GM12878 (cell line): Measurements from ENCODE around the gene SLC35E1. TPM values are rescaled to one million over a fixed set of nuclear protein-coding genes. Genes with fewer than 3 reads are reported as not detected.

Experiments
- ATAC-seq: fragments of 200-7000 bp; cut with Tn5 transposase; 3 replicates; pipeline ENCODE4 v1.9.1; 2020; ENCODE audit warnings: mild to moderate bottlenecking, moderate library complexity
- BruUV-seq: library from RNA; stranded (reverse); fragments of 400-500 nt; replicated peaks from 2 replicates; lab custom pipeline; 2021; lab: Mats Ljungman, UMichigan
- CTCF ChIA-PET: fragments of 300-600 bp; sonication (Branson Sonifier 250); formaldehyde crosslinking; extraction: SDS; loops from one replicate; lab custom pipeline; 2021; ENCODE audit warnings: inconsistent platforms; lab: Yijun Ruan, JAX
- POLR2A ChIA-PET: fragments of 350-600 bp; formaldehyde crosslinking; extraction: SDS; loops from one replicate; lab custom pipeline; 2021; ENCODE audit warnings: inconsistent platforms; lab: Charles Lee
- RAD21 ChIA-PET: fragments of 300-600 bp; sonication (Branson Sonifier 250); formaldehyde crosslinking; loops from one replicate; lab custom pipeline; 2023; ENCODE audit warnings: antibody characterized with exemption; ENCODE audit not compliant: unreplicated experiment; lab: Charles Lee
- SMC1A ChIA-PET: fragments of 300-600 bp; sonication (Branson Sonifier 250); formaldehyde crosslinking; loops from one replicate; lab custom pipeline; 2023; ENCODE audit not compliant: unreplicated experiment, uncharacterized antibody; lab: Charles Lee
- DNase-seq: peaks from one replicate; pipeline ENCODE4 v3.0.0-alpha.2; 2011; ENCODE audit warnings: low read depth, low spot score
- FAIRE-seq: peaks from 3 replicates; lab custom pipeline; 2011; peaks lifted over from hg19 to GRCh38; lab: Jason Lieb, UNC
- H2AFZ ChIP-seq: 2 replicates; pipeline ENCODE4 v1.6.0; 2011; ENCODE audit warnings: low read depth, low read length, control low read depth; ENCODE audit not compliant: control insufficient read depth
- H3K27ac ChIP-seq: 2 replicates; pipeline ENCODE4 v1.5.1; 2011; ENCODE audit warnings: control low read depth; ENCODE audit not compliant: control insufficient read depth, insufficient read depth
- H3K27me3 ChIP-seq, 2 experiments: replicated peaks in 1 of 2; 2 replicates each; pipeline versions ENCODE4 v1.6.0 to v1.6.1; 2011; ENCODE audit warnings: low read length in 1 of 2; ENCODE audit not compliant: control insufficient read depth in 2 of 2, insufficient read depth in 2 of 2
- H3K36me3 ChIP-seq, 2 experiments: 2 replicates each; pipeline ENCODE4 v1.5.1; 2011; ENCODE audit warnings: low read length in 1 of 2; ENCODE audit not compliant: control insufficient read depth in 2 of 2, insufficient read depth in 2 of 2
- H3K4me1 ChIP-seq: 2 replicates; pipeline ENCODE4 v1.6.1; 2011; ENCODE audit warnings: mild to moderate bottlenecking, low read length, moderate library complexity, mixed read lengths; ENCODE audit not compliant: control insufficient read depth, insufficient read depth
- H3K4me2 ChIP-seq: 2 replicates; pipeline ENCODE4 v1.6.0; 2011; ENCODE audit warnings: control low read depth; ENCODE audit not compliant: control insufficient read depth, insufficient read depth
- H3K4me3 ChIP-seq: fragments of 200-600 bp; sonication (generic); 2 replicates; pipeline ENCODE4 v1.5.1; 2016
- H3K79me2 ChIP-seq: 2 replicates; pipeline ENCODE4 v1.6.0; 2011; ENCODE audit warnings: low read length; ENCODE audit not compliant: control insufficient read depth, insufficient read depth
- H3K9ac ChIP-seq: 2 replicates; pipeline ENCODE4 v1.8.0; 2011; ENCODE audit warnings: low read length, control low read depth, mixed read lengths; ENCODE audit not compliant: control insufficient read depth, insufficient read depth
- H3K9me3 ChIP-seq: replicated peaks from 3 replicates; pipeline ENCODE4 v1.5.1; 2011; ENCODE audit warnings: mild to moderate bottlenecking, low read length; ENCODE audit not compliant: control insufficient read depth, insufficient read depth
- H4K20me1 ChIP-seq: 2 replicates; pipeline ENCODE4 v1.6.0; 2011; ENCODE audit not compliant: control insufficient read depth, insufficient read depth
- BRCA1 ChIP-seq: IDR thresholded peaks from 2 replicates; pipeline ENCODE4 v1.6.1; 2011; ENCODE audit warnings: low read depth, low read length, improper control_type of control experiment
- CBFB ChIP-seq: IDR thresholded peaks from 2 replicates; pipeline ENCODE4 v1.6.1; 2016; ENCODE audit warnings: antibody characterized with exemption, low read depth
- CTCF ChIP-seq, 3 experiments: IDR thresholded peaks in 2 of 3; conservative IDR thresholded peaks in 1 of 3; 2 replicates each; pipeline ENCODE4 v1.5.1; 2011; ENCODE audit warnings: low read depth in 3 of 3, low read length in 3 of 3, mild to moderate bottlenecking in 3 of 3, control low read depth in 2 of 3, moderate library complexity in 2 of 3, inconsistent platforms in 1 of 3, mixed read lengths in 1 of 3; ENCODE audit not compliant: control insufficient read depth in 2 of 3, insufficient read depth in 1 of 3; ENCODE audit errors: extremely low read depth in 1 of 3
- EED ChIP-seq: sonication (generic); IDR thresholded peaks from 2 replicates; pipeline ENCODE4 v1.6.1; 2016; ENCODE audit warnings: antibody characterized with exemption, low read depth
- IKZF2 ChIP-seq, 2 experiments: fragments of 450-650 bp; IDR thresholded peaks; 2 replicates each; pipeline ENCODE4 v1.6.1; 2017; ENCODE audit warnings: mild to moderate bottlenecking in 2 of 2, moderate library complexity in 2 of 2
- MEF2A ChIP-seq: IDR thresholded peaks from 2 replicates; pipeline ENCODE4 v1.6.1; 2011; ENCODE audit warnings: low read depth, mild to moderate bottlenecking, low read length, moderate library complexity; ENCODE audit not compliant: insufficient read depth
- MTA2 ChIP-seq: fragments of 450-650 bp; IDR thresholded peaks from 2 replicates; pipeline ENCODE4 v1.6.1; 2016; ENCODE audit warnings: low read depth, mild to moderate bottlenecking, moderate library complexity
- MXI1 ChIP-seq: fragments of 150-350 bp; IDR thresholded peaks from 2 replicates; pipeline ENCODE4 v1.6.1; 2011; ENCODE audit warnings: low read depth, mild to moderate bottlenecking, inconsistent platforms, low read length, improper control_type of control experiment
- NR2C1 ChIP-seq: fragments of 450-650 bp; IDR thresholded peaks from 2 replicates; pipeline ENCODE4 v1.6.1; 2017; ENCODE audit warnings: antibody characterized with exemption, mild to moderate bottlenecking, moderate library complexity
- PML ChIP-seq: IDR thresholded peaks from 2 replicates; pipeline ENCODE4 v1.6.1; 2012; ENCODE audit warnings: low read length, inconsistent platforms
- POLR2AphosphoS5 ChIP-seq: IDR thresholded peaks from 2 replicates; pipeline ENCODE4 v1.6.1; 2011; ENCODE audit warnings: mild to moderate bottlenecking, low read length, inconsistent platforms
- PRDM15 ChIP-seq: fragments of 450-650 bp; formaldehyde crosslinking; IDR thresholded peaks from 2 replicates; pipeline ENCODE4 v1.4.0; 2020; ENCODE audit warnings: mild to moderate bottlenecking, moderate library complexity
- RAD21 ChIP-seq: IDR thresholded peaks from 2 replicates; pipeline ENCODE4 v1.6.1; 2011; ENCODE audit warnings: mild to moderate bottlenecking, low read depth, low read length, moderate library complexity; ENCODE audit not compliant: insufficient read depth
- RB1 ChIP-seq: fragments of 450-650 bp; formaldehyde crosslinking; IDR thresholded peaks from 2 replicates; pipeline ENCODE4 v1.6.1; 2017; ENCODE audit warnings: mild to moderate bottlenecking, borderline replicate concordance
- SMC3 ChIP-seq: IDR thresholded peaks from 2 replicates; pipeline ENCODE4 v1.6.1; 2011; ENCODE audit warnings: low read length, improper control_type of control experiment, borderline replicate concordance
- SPI1 ChIP-seq: IDR thresholded peaks from 2 replicates; pipeline ENCODE4 v1.6.1; 2011; ENCODE audit warnings: low read depth, mild to moderate bottlenecking, low read length, moderate library complexity, borderline replicate concordance; ENCODE audit not compliant: insufficient read depth
- SUZ12 ChIP-seq: fragments of 200-600 bp; sonication (generic); IDR thresholded peaks from one replicate; pipeline ENCODE4 v1.6.1; 2018; ENCODE audit warnings: antibody characterized with exemption, mild to moderate bottlenecking; ENCODE audit not compliant: unreplicated experiment
- WGBS: methylation state at CpG from one replicate; pipeline ENCODE4 v1.1.6; 2016; ENCODE audit warnings: low lambda C conversion rate; ENCODE audit not compliant: insufficient replicate concordance, insufficient coverage; ENCODE audit errors: missing lambda C conversion rate; 5-methylcytosine and 5-hydroxymethylcytosine counted together
- in situ Hi-C: fragments of 300-500 bp; cut with MboI; formaldehyde crosslinking; loops from 9 replicates; pipeline ENCODE4 v1.14.3; 2018; ENCODE audit warnings: mixed read lengths
- intact Hi-C: fragments of 100-400 bp; cut with micrococcal nuclease; formaldehyde crosslinking; loops from one replicate; pipeline ENCODE4 v1.14.2; 2022; ENCODE audit not compliant: unreplicated experiment
- polyA plus RNA-seq, 11 experiments: library from polyadenylated mRNA; depleted of rRNA in 4 of 11; unstranded in 6 of 11; stranded (reverse) in 5 of 11; fragments of >200 nt; fragmentation: Nextera tagmentation in 4 of 11; fragmentation: Illumina TruSeq in 1 of 11; extraction: Ambion mirVana in 4 of 11; extraction: Trizol in 1 of 11; gene quantifications; 1 replicate in 1 of 11; 2 replicates in 10 of 11; pipeline versions ENCODE4 v1.2.1 to v1.2.3, GENCODE V29; 2011 to 2016; ENCODE audit warnings: inconsistent platforms in 2 of 11, missing spikeins in 2 of 11, low read depth in 1 of 11
- total RNA-seq, 4 experiments: library from RNA; depleted of rRNA in 3 of 4; stranded (reverse); fragments of >200 nt in 3 of 4; fragmentation: Illumina TruSeq in 1 of 4; extraction: Trizol in 1 of 4; gene quantifications; 2 replicates each; pipeline versions ENCODE4 v1.2.1 to v1.2.3, GENCODE V29; 2013 to 2021

The SLC35E1 gene
- total and polyA plus RNA-seq, 10 of the 15 experiments (the other 5 are each of a cell fraction or from before 2014, with no cell fraction given) = 11.3 to 37.7 (median 22.1) TPM

- TF ChIP-seq MXI1 (peak; percentile 33; the same call in 1 of the 2 replicates), RAD21 (no peak), IKZF2 (IDR thresholded peaks at IDR 0.05) (peak in 1 of 2 experiments; percentile 7; a peak in 1 of 4 replicates)
- TF ChIP-seq, all 136 proteins: peak for 12
Measured at GRCh38 chr19:16594681-16595091, 22.5 kb upstream of the SLC35E1 start (continued).

- H3K79me2 ChIP-seq = peaks cover 91% of the 10 kb centered on the region
- H3K9ac ChIP-seq = peak overlapping the region; percentile 11
- WGBS = 7% methylated on average over 10 of the region's 10 CpGs
- ChIA-PET POLR2A (interaction anchor here (1.0 to 13.1 kb wide), 5 partner anchors 9 to 32 kb away, joined by 4 to 220 read pairs (median 4); partner anchors contain the start of genes MED26 and SLC35E1), RAD21 (interaction anchor here (1.4 to 11.3 kb wide), 4 partner anchors 9 to 31 kb away, joined by 7 to 169 read pairs (median 18); partner anchors contain the start of gene MED26), SMC1A (interaction anchor here (0.9 to 10.9 kb wide), 7 partner anchors 9 to 32 kb away, joined by 3 to 164 read pairs (median 6); partner anchors contain the start of gene MED26), CTCF (interaction anchor here (1.0 to 1.8 kb wide), 6 partner anchors 10 to 30 kb away, joined by 3 to 7 read pairs (median 4); no protein-coding TSS in a partner anchor)
- no TSS peak for BruUV-seq
- peak overlapping the region; percentile 90 for H3K4me2 ChIP-seq
- H3K4me3 ChIP-seq = peak overlapping the region; percentile 51; the same call in 1 of the 2 replicates
- DNase-seq = no peak
- peaks cover 6% of the 10 kb centered on the region for H4K20me1 ChIP-seq
- H3K9me3 ChIP-seq = no peaks in the 10 kb centered on the region
- intact Hi-C loops (no loop called here), in situ Hi-C loops (loop anchor here (25.0 kb wide), 1 partner anchor 2007 kb away; the partner anchor contains the start of gene CLEC17A)
- peak; percentile 78 for ATAC-seq
- peak overlapping the region; percentile 85 for H3K27ac ChIP-seq
- peaks cover 0 to 4% of the 10 kb centered on the region in 2 experiments; a peak in 3 of 4 replicates for H3K36me3 ChIP-seq
- H3K27me3 ChIP-seq = no peaks in the 10 kb centered on the region
- peak; percentile 71 for FAIRE-seq
- H3K4me1 ChIP-seq = peaks cover 69% of the 10 kb centered on the region
- no peak overlapping the region for H2AFZ ChIP-seq
- no peak for TF ChIP-seq BRCA1
- no peak for TF ChIP-seq NR2C1
- TF ChIP-seq CTCF (IDR thresholded peaks at IDR 0.05 in 2 of 3, conservative IDR thresholded peaks at IDR 0.05 in 1 of 3; ENCODE audit: control insufficient read depth in 2 of 3, extremely low read depth in 1 of 3, insufficient read depth in 1 of 3, low read depth in 3 of 3, low read length in 3 of 3) = peak in 1 of 3 experiments; percentile 21; a peak in 1 of 6 replicates
- peak; percentile 75 for TF ChIP-seq EED
- TF ChIP-seq PML = no peak
- TF ChIP-seq SUZ12 = no peak
- peak; percentile 72 for TF ChIP-seq SPI1
- TF ChIP-seq RB1 = peak; percentile 49; the same call in 1 of the 2 replicates
- TF ChIP-seq MTA2 = peak; percentile 59; the same call in 1 of the 2 replicates
- TF ChIP-seq CBFB = 0 out of 2 replicates have a peak, but pooled peaks have one; percentile 24
- TF ChIP-seq PRDM15 = no peak
- no peak for TF ChIP-seq MEF2A
- peak; percentile 17 for TF ChIP-seq POLR2AphosphoS5
- TF ChIP-seq SMC3 = no peak
Measured at GRCh38 chr19:16594131-16594586, 21.9 kb upstream of the SLC35E1 start.
